Measurements from ENCODE around the gene SCARF2.
"Not testable (repeated sequence)": the region's sequence is repeated elsewhere in the genome, so short reads cannot be mapped to it uniquely, and the experiment has no call there.

Gene SCARF2

DNA sequence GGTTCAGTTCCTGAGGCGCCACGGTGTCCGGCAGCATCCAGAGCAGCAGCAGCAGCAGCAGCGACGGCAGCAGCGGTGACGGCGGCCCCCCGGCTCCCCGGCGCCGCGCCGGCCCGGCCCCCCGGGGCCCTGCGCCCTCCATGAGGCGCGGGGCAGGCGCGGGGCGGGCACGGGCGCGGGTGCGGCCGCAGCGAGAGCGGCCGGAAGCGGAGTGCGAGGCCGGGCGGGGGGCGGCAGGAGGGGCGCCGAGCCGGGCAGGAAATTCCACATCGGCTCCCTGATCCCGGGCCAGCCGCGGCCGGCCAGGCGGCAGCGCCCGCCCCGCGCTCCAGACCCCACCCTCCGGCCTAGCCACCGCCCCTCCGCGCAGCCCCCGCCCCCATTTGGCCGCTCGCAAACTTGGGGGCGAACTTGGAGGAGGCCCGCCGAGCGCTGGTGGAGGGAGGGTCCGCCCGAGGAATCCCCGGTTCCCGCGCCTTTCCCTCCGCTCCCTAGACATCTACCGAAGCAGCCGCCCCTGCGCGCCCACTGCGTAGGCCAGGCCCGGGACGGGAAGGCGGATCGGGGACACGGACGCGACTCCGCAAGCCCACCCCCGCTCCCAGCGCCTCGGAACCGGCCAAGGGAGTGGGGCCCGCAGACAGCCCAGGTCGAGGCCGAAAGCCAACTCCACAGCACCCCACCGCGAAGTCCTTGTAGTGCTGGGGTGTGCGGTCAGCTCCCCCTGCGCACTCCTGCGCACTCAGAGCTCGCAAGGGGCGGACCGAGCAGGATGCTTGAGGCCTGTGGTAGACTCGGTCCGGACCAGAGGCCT lies at the start of gene SCARF2:
Gene SCARF2, minus strand, starts transcription at position 213 of the 814 bp plus-strand sequence. Its CDS starts 71 bp downstream, at position 142.
- no peak for DNase-seq (ENCODE audit: low read depth in 1 of 2, low spot score in 1 of 2)
- no peak for TF ChIP-seq JUND (IDR thresholded peaks at IDR 0.05; ENCODE audit: low read depth)
- in situ Hi-C loops (cut with HindIII; ENCODE audit: low pct_unique_long_range_greater_than_20kb, low sequenced_read_pairs) = no loop called here

DNA sequence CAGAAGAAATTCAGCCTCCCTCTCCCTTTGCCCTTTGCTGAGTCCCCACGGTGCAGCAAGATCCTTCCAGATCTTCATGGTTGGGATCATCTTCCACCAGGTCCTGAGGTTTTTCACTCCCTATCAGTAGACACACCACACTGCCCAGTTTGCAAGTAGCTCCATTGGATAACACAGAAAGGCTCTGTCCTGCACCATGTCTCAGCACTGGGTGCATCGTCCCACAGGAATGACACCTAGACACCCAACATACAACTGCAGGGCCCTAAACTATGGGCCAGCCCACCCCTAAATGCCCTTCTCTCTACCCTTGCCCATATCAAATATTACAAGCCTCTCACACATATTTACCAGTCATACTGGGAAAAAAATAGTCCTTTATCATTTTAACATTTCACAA lies 48.6 kb upstream of the SCARF2 start:
- in situ Hi-C loops (cut with HindIII; ENCODE audit: low pct_unique_long_range_greater_than_20kb, low sequenced_read_pairs) = no loop called here
- no peak for DNase-seq (ENCODE audit: low read depth in 1 of 2, low spot score in 1 of 2)
- TF ChIP-seq JUND (IDR thresholded peaks at IDR 0.05; ENCODE audit: low read depth) = no peak

- TF ChIP-seq JUND (IDR thresholded peaks at IDR 0.05; ENCODE audit: low read depth) = no peak
- no peak for DNase-seq (ENCODE audit: low read depth in 1 of 2, low spot score in 1 of 2)
- in situ Hi-C loops (cut with HindIII; ENCODE audit: low pct_unique_long_range_greater_than_20kb, low sequenced_read_pairs) = no loop called here
Observed at GRCh38 chr22:20484948-20485683, 47.5 kb upstream of the SCARF2 start.

GRCh38 chr22:20483771-20484170 lies 46.1 kb upstream of the SCARF2 start:
- no peak for DNase-seq (ENCODE audit: low read depth in 1 of 2, low spot score in 1 of 2)
- in situ Hi-C loops (cut with HindIII; ENCODE audit: low pct_unique_long_range_greater_than_20kb, low sequenced_read_pairs) = no loop called here
- TF ChIP-seq JUND (IDR thresholded peaks at IDR 0.05; ENCODE audit: low read depth) = no peak

DNA sequence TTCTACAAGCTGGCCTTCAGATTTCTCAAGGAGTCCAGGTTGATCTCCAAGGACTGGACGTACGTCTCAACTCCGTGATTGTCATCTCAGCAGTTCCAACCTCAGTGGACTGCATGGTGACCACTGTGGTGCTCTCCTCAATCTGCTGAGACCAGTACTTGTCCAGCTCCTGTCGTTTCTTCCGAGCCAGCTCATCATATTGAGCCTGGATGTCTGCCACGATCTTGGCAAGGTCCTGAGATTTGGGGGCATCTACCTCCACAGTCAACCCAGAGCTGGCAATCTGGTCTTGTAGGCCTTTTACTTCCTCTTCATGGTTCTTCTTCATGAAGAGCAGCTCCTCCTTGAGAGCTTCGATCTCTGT lies 45.5 kb upstream of the SCARF2 start:
- in situ Hi-C loops (cut with HindIII; ENCODE audit: low pct_unique_long_range_greater_than_20kb, low sequenced_read_pairs); DNase-seq (ENCODE audit: low read depth in 1 of 2, low spot score in 1 of 2): not testable (repeated sequence)

DNA sequence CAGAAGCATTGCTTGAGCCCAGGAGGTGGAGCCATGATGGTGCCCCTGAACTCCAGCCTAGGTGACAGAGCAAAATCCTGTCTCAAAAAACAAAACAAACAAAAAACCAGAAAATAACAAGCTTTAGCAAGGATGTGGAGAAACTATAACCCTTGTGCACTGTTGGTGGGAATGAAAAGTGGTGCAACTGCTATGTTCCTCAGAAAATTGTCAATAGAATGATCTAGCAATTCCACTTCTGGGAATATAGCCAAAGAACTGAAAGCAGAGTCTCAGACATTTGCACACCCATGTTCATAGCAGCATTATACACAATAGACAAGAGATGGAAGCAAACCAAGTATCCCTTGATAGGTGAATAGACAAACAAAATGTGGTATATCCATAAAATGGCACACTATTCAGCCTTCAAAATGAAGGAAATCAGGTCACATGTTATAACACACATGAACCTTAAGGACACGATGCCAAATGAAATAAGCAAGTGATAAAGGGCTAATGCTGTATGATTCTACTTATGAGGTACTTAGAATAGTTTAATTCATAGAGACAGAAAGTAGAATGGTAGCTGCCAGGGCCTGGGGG lies 42.1 kb upstream of the SCARF2 start:
- no peak for TF ChIP-seq JUND (IDR thresholded peaks at IDR 0.05; ENCODE audit: low read depth)
- in situ Hi-C loops (cut with HindIII; ENCODE audit: low pct_unique_long_range_greater_than_20kb, low sequenced_read_pairs) = no loop called here
- DNase-seq (ENCODE audit: low read depth in 1 of 2, low spot score in 1 of 2) = no peak

DNA sequence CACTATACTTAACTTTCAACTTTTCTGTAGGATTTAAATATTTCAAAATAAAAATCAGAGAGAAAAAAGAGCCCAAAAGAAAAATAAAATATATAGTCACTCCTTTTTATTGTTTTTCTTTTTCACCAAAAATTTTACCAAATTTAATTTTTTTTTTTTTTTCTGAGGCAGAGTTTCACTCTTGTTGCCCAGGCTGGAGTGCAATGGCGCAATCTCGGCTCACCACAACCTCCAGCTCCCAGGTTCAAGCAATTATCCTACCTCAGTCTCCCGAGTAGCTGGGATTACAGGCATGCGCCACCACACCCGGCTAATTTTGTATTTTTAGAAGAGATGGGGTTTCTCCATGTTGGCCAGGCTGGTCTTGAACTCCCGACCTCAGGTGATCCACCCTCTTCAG lies 40.4 kb upstream of the SCARF2 start:
- in situ Hi-C loops (cut with HindIII; ENCODE audit: low pct_unique_long_range_greater_than_20kb, low sequenced_read_pairs); DNase-seq (ENCODE audit: low read depth in 1 of 2, low spot score in 1 of 2): not testable (repeated sequence)

- DNase-seq (ENCODE audit: low read depth in 1 of 2, low spot score in 1 of 2); in situ Hi-C loops (cut with HindIII; ENCODE audit: low pct_unique_long_range_greater_than_20kb, low sequenced_read_pairs): not testable (repeated sequence)
Observed at GRCh38 chr22:20475569-20475968, 37.9 kb upstream of the SCARF2 start.

DNA sequence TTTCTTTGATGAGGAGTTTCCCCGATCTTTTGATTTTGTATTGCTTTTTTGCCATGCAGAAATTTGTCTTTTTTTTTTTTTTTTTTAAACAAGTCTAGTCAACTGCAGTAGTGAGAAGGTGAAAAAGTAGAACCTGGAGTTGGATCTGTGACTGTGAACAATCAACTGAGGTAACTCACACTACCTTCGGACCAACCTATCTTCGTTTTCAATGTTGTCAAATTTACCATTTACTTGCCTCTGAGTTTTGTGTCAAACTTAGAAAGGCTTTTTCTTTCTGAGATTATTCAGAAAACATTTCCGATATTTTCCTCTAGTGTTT lies 37.5 kb upstream of the SCARF2 start:
- in situ Hi-C loops (cut with HindIII; ENCODE audit: low pct_unique_long_range_greater_than_20kb, low sequenced_read_pairs) = no loop called here

DNA sequence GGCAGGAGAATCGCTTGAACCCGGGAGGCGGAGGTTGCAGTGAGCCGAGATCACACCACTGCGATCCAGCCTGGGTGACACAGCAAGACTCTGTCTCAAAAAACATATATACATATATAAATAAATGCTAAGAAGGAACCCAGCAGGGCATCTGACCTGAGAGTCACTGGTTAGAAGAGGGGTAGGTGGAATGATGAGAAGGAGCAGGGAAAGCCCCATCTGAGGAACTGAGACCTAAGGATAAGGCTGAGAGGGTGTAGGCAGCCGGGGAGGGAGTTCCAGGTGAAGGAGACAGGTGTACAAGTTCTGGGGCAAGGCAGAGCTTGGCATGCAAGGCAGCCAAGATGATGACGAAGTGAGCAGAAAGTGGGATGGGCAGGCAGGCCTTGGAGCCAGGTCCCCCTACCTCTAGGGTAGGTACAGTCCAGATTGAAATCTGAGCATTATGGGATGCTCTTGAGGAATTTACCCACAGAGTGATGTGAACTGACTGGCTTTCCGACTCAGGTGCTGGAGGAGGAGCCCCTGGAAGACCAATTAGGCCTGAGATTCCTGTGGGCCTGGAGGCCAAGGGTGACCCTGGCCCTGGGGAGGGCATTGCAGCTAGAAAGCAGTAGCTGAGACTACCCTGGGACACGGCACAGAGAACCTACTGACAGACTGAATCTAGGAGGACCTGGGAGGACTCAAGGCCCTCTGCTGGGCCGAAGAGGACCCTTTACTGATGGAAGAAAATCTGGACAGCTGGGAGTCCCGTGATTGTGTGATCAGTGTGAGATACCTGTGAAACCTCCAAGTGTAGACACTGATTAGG lies 35.2 kb upstream of the SCARF2 start:
- TF ChIP-seq JUND (IDR thresholded peaks at IDR 0.05; ENCODE audit: low read depth) = no peak
- peak in 1 of 2 experiments; percentile 80 for DNase-seq (ENCODE audit: low read depth in 1 of 2, low spot score in 1 of 2)
- in situ Hi-C loops (cut with HindIII; ENCODE audit: low pct_unique_long_range_greater_than_20kb, low sequenced_read_pairs) = no loop called here

More for the DNA sequence above, 37.5 kb upstream of the SCARF2 start:
- TF ChIP-seq JUND (IDR thresholded peaks at IDR 0.05; ENCODE audit: low read depth) = no peak
- no peak for DNase-seq (ENCODE audit: low read depth in 1 of 2, low spot score in 1 of 2)

DNA sequence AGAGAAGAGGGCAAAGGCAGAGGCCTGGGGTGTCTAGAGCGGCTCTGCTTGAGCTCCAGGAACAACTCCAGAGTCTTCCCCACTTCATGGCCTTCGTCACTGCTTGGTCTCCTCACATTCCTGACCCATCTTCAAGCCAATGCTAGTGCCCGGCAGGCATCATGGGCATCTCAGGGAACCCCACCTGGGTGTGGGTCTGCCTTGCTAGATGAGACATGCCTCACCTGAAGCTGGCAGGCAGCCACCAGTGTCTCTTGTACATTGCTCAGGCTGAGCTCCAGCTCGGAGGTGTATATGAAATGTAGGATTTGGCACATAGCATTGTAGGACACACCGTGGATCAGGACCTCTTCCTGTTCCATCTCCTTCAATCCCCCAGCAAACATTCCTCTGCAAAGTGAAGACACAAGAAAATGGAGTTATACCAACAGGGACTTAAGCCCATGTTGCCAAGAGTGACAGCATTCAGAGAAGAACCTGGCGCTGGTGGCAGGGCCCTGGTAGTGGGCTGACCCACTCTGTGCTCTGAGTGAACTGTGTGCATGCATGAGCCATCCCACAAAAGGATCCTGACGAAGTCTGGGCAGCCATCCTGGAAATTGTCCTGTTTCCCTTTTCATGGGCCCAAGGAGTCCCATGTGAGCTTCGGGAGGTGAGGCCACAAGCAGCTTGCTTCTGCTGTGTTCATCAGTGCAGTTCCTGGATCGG lies 33.7 kb upstream of the SCARF2 start:
- in situ Hi-C loops (cut with HindIII; ENCODE audit: low pct_unique_long_range_greater_than_20kb, low sequenced_read_pairs) = no loop called here
- no peak for TF ChIP-seq JUND (IDR thresholded peaks at IDR 0.05; ENCODE audit: low read depth)
- no peak for DNase-seq (ENCODE audit: low read depth in 1 of 2, low spot score in 1 of 2)

DNA sequence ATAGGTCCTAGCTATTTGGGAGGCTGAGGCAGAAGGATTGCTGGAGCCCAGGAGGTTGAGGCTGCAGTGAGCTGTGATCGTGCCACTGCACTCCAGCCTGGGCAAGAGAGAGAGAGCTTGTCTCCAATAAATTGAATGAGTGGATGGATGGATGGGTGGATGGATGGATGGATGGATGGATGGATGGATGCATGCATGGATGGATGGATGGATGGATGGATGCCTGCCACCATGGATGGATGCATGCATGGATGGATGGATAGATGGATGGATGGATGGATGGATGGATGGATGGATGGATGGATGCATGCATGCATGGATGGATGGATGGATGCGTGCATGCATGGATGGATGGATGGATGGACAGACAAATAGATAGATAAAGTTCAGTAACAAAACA lies 32.9 kb upstream of the SCARF2 start:
- DNase-seq (ENCODE audit: low read depth in 1 of 2, low spot score in 1 of 2); in situ Hi-C loops (cut with HindIII; ENCODE audit: low pct_unique_long_range_greater_than_20kb, low sequenced_read_pairs): not testable (repeated sequence)

All from T47D (cell line).